ENCODE data around the gene CDNF. TPM values are rescaled to one million over a fixed set of nuclear protein-coding genes. Genes with fewer than 3 reads are reported as not detected.

CDNF gene
- total RNA-seq, 1 experiment from 2014 or later = 0.39 TPM

GRCh38 chr10:14880229-14880628 lies 42.4 kb upstream of the CDNF start:
- no peak for DNase-seq (ENCODE audit: low read depth, low spot score)
- ATAC-seq = no peak
- in situ Hi-C loops (cut with HindIII; ENCODE audit: low pct_unique_long_range_greater_than_20kb, low sequenced_read_pairs) (no loop called here), intact Hi-C loops (cut with micrococcal nuclease; ENCODE audit: unreplicated experiment) (no loop called here)
- BruUV-seq (replicated peaks) = TSS peak; percentile 82
- POLR2A ChIA-PET = no interaction called here
- CTCF ChIA-PET = no interaction called here
- H3K9me3 ChIP-seq (ENCODE audit: control insufficient read depth, insufficient read depth, low read depth, low read length) = no peaks in the 10 kb centered on the region
- peaks cover 2% of the 10 kb centered on the region for H3K36me3 ChIP-seq (ENCODE audit: control insufficient read depth, insufficient read depth, low read length)
- H3K27me3 ChIP-seq (ENCODE audit: control insufficient read depth, insufficient read depth, low read length) = no peaks in the 10 kb centered on the region
- peaks cover 11% of the 10 kb centered on the region; the same call in 1 of the 2 replicates for H3K4me1 ChIP-seq (ENCODE audit: control insufficient read depth, insufficient read depth, low read length)
- peak overlapping the region; percentile 82 to 86 for H3K4me3 ChIP-seq (ENCODE audit: low read depth in 2 of 2, low read length in 2 of 2)
- TF ChIP-seq REST (IDR thresholded peaks at IDR 0.05; ENCODE audit: insufficient read depth in 1 of 2, low read depth in 2 of 2, low read length in 1 of 2) = peak in 1 of 2 experiments; percentile 62; a peak in 2 of 4 replicates
- TF ChIP-seq CTCF (IDR thresholded peaks at IDR 0.05) = no peak
- peak overlapping the region; percentile 68 for H3K27ac ChIP-seq (ENCODE audit: low read length)

- Histone ChIP-seq H3K4me1 (ENCODE audit: control insufficient read depth, insufficient read depth, low read length) (peaks cover 11% of the 10 kb centered on the region; the same call in 1 of the 2 replicates), H3K27me3 (ENCODE audit: control insufficient read depth, insufficient read depth, low read length) (no peaks in the 10 kb centered on the region), H3K36me3 (ENCODE audit: control insufficient read depth, insufficient read depth, low read length) (peaks cover 2% of the 10 kb centered on the region), H3K4me3 (ENCODE audit: low read depth in 2 of 2, low read length in 2 of 2) (peak overlapping the region; percentile 82 to 86), H3K27ac (ENCODE audit: low read length) (peak overlapping the region; percentile 68), H3K9me3 (ENCODE audit: control insufficient read depth, insufficient read depth, low read depth, low read length) (no peaks in the 10 kb centered on the region)
- CTCF ChIA-PET = no interaction called here
- POLR2A ChIA-PET = interaction anchor here (0.7 to 0.9 kb wide), 2 partner anchors 13 to 391 kb away, joined by 4 to 5 read pairs; no protein-coding TSS in a partner anchor
- in situ Hi-C loops (cut with HindIII; ENCODE audit: low pct_unique_long_range_greater_than_20kb, low sequenced_read_pairs) = no loop called here
- DNase-seq (ENCODE audit: low read depth, low spot score) (no peak), ATAC-seq (no peak)
- intact Hi-C loops (cut with micrococcal nuclease; ENCODE audit: unreplicated experiment) = no loop called here
- no peak for TF ChIP-seq REST (IDR thresholded peaks at IDR 0.05; ENCODE audit: insufficient read depth in 1 of 2, low read depth in 2 of 2, low read length in 1 of 2)
- TF ChIP-seq SIN3A (IDR thresholded peaks at IDR 0.05; ENCODE audit: borderline replicate concordance, insufficient read depth, low read depth, low read length) = no peak
- TF ChIP-seq TCF7L2 (IDR thresholded peaks at IDR 0.05; ENCODE audit: low read depth, low read length) = no peak
- no peak for TF ChIP-seq POLR2AphosphoS5 (IDR thresholded peaks at IDR 0.05; ENCODE audit: low read depth, low read length)
- no peak for TF ChIP-seq CTCF (IDR thresholded peaks at IDR 0.05)
- BruUV-seq (replicated peaks) = no TSS peak
Measured at GRCh38 chr10:14879928-14880193, 42.0 kb upstream of the CDNF start.
